HG03025 (cell line): ENCODE data around the gene EYA2.

Source experiments
- ATAC-seq: cut with Tn5 transposase; IDR thresholded peaks from one replicate; pipeline ENCODE4 v1.9.1; 2021; ENCODE audit warnings: mild to moderate bottlenecking, moderate library complexity; ENCODE audit not compliant: unreplicated experiment, low FRiP score

The EYA2 gene

GRCh38 chr20:47093320-47093966, 198.8 kb downstream of the EYA2 start:
- ATAC-seq = no peak

- ATAC-seq = no peak
Observed at GRCh38 chr20:47095690-47096089, 201.0 kb downstream of the EYA2 start.

- ATAC-seq = no peak
Observed at GRCh38 chr20:47097691-47098622, 203.3 kb downstream of the EYA2 start.

GRCh38 chr20:47099093-47099492, 204.4 kb downstream of the EYA2 start:
- ATAC-seq = no peak

- ATAC-seq = no peak
Observed at GRCh38 chr20:47099825-47100441, 205.3 kb downstream of the EYA2 start.

- no peak for ATAC-seq
Observed at GRCh38 chr20:47102629-47103028, 208.0 kb downstream of the EYA2 start.

- ATAC-seq = no peak
Observed at GRCh38 chr20:47106786-47107185, 212.1 kb downstream of the EYA2 start.

GRCh38 chr20:47108994-47109393, 214.4 kb downstream of the EYA2 start:
- ATAC-seq = no peak

GRCh38 chr20:47110819-47111218, 216.2 kb downstream of the EYA2 start:
- no peak for ATAC-seq

GRCh38 chr20:47111576-47111975, 216.9 kb downstream of the EYA2 start:
- ATAC-seq = no peak

GRCh38 chr20:47113362-47114109, 218.9 kb downstream of the EYA2 start:
- no peak for ATAC-seq

GRCh38 chr20:47115694-47116093, 221.1 kb downstream of the EYA2 start:
- no peak for ATAC-seq

- ATAC-seq = no peak
Observed at GRCh38 chr20:47117371-47117770, 222.7 kb downstream of the EYA2 start.

GRCh38 chr20:47117773-47118172, 223.1 kb downstream of the EYA2 start:
- ATAC-seq = no peak

- no peak for ATAC-seq
Observed at GRCh38 chr20:47118206-47118605, 223.6 kb downstream of the EYA2 start.

GRCh38 chr20:47118641-47119040, 224.0 kb downstream of the EYA2 start:
- no peak for ATAC-seq

- no peak for ATAC-seq
Observed at GRCh38 chr20:47120346-47120936, 225.8 kb downstream of the EYA2 start.

GRCh38 chr20:47122560-47122959, 227.9 kb downstream of the EYA2 start:
- no peak for ATAC-seq

- ATAC-seq = no peak
Observed at GRCh38 chr20:47124181-47124717, 229.6 kb downstream of the EYA2 start.

GRCh38 chr20:47125508-47125757, 230.8 kb downstream of the EYA2 start:
- ATAC-seq = no peak
